Measurements from ENCODE around the gene DYNC2H1.

DYNC2H1 gene

GRCh38 chr11:103395612-103396011, 286.4 kb downstream of the DYNC2H1 start:
- no CpG with 5 or more reads among the region's 2 CpGs for WGBS (ENCODE audit: insufficient coverage, insufficient read length)
- Histone ChIP-seq H3K27me3 (ENCODE audit: control insufficient read depth, insufficient read depth, low read length) (no peaks in the 10 kb centered on the region), H3K27ac (ENCODE audit: low read length) (no peak overlapping the region), H3K36me3 (ENCODE audit: control insufficient read depth, insufficient read depth, low read length) (no peaks in the 10 kb centered on the region), H3K9me3 (ENCODE audit: control insufficient read depth, insufficient read depth, low read length) (no peaks in the 10 kb centered on the region), H3K4me3 (ENCODE audit: low read length) (no peak overlapping the region), H3K4me1 (ENCODE audit: control insufficient read depth, insufficient read depth, low read length) (no peaks in the 10 kb centered on the region)
- DNase-seq (ENCODE audit: low read depth, low spot score), result no peak

- Histone ChIP-seq H3K27ac (ENCODE audit: low read length) (no peak overlapping the region), H3K36me3 (ENCODE audit: control insufficient read depth, insufficient read depth, low read length) (no peaks in the 10 kb centered on the region), H3K9me3 (ENCODE audit: control insufficient read depth, insufficient read depth, low read length) (no peaks in the 10 kb centered on the region), H3K4me3 (ENCODE audit: low read length) (no peak overlapping the region), H3K27me3 (ENCODE audit: control insufficient read depth, insufficient read depth, low read length) (no peaks in the 10 kb centered on the region), H3K4me1 (ENCODE audit: control insufficient read depth, insufficient read depth, low read length) (no peaks in the 10 kb centered on the region)
- no CpG with 5 or more reads among the region's 2 CpGs for WGBS (ENCODE audit: insufficient coverage, insufficient read length)
- DNase-seq (ENCODE audit: low read depth, low spot score), result no peak
These were observed 287.0 kb downstream of the DYNC2H1 start for GRCh38 chr11:103396237-103396636.

- no peak for DNase-seq (ENCODE audit: low read depth, low spot score)
- H3K27me3 ChIP-seq (ENCODE audit: control insufficient read depth, insufficient read depth, low read length), result no peaks in the 10 kb centered on the region
- no peaks in the 10 kb centered on the region for H3K36me3 ChIP-seq (ENCODE audit: control insufficient read depth, insufficient read depth, low read length)
- no peaks in the 10 kb centered on the region for H3K4me1 ChIP-seq (ENCODE audit: control insufficient read depth, insufficient read depth, low read length)
- no peak overlapping the region for H3K4me3 ChIP-seq (ENCODE audit: low read length)
- H3K27ac ChIP-seq (ENCODE audit: low read length), result no peak overlapping the region
- no peaks in the 10 kb centered on the region for H3K9me3 ChIP-seq (ENCODE audit: control insufficient read depth, insufficient read depth, low read length)
- WGBS (ENCODE audit: insufficient coverage, insufficient read length), result no CpG with 5 or more reads among the region's 2 CpGs
These were observed 288.1 kb downstream of the DYNC2H1 start for GRCh38 chr11:103397369-103397768.

GRCh38 chr11:103398829-103399228, 289.6 kb downstream of the DYNC2H1 start:
- WGBS (ENCODE audit: insufficient coverage, insufficient read length), result no CpG with 5 or more reads among the region's 6 CpGs
- no peak for DNase-seq (ENCODE audit: low read depth, low spot score)

GRCh38 chr11:103406357-103406756, 297.1 kb downstream of the DYNC2H1 start:
- no peaks in the 10 kb centered on the region for H3K9me3 ChIP-seq (ENCODE audit: control insufficient read depth, insufficient read depth, low read length)
- WGBS (ENCODE audit: insufficient coverage, insufficient read length), result 42% methylated on average over 1 of the region's 3 CpGs
- H3K4me3 ChIP-seq (ENCODE audit: low read length), result no peak overlapping the region
- no peaks in the 10 kb centered on the region for H3K36me3 ChIP-seq (ENCODE audit: control insufficient read depth, insufficient read depth, low read length)
- H3K27me3 ChIP-seq (ENCODE audit: control insufficient read depth, insufficient read depth, low read length), result no peaks in the 10 kb centered on the region
- no peak overlapping the region for H3K27ac ChIP-seq (ENCODE audit: low read length)
- H3K4me1 ChIP-seq (ENCODE audit: control insufficient read depth, insufficient read depth, low read length), result no peaks in the 10 kb centered on the region
- DNase-seq (ENCODE audit: low read depth, low spot score), result no peak

More at GRCh38 chr11:103398829-103399228, 289.6 kb downstream of the DYNC2H1 start:
- no peaks in the 10 kb centered on the region for H3K27me3 ChIP-seq (ENCODE audit: control insufficient read depth, insufficient read depth, low read length)
- H3K36me3 ChIP-seq (ENCODE audit: control insufficient read depth, insufficient read depth, low read length), result no peaks in the 10 kb centered on the region
- no peak overlapping the region for H3K27ac ChIP-seq (ENCODE audit: low read length)
- H3K4me1 ChIP-seq (ENCODE audit: control insufficient read depth, insufficient read depth, low read length), result no peaks in the 10 kb centered on the region
- no peak overlapping the region for H3K4me3 ChIP-seq (ENCODE audit: low read length)
- no peaks in the 10 kb centered on the region for H3K9me3 ChIP-seq (ENCODE audit: control insufficient read depth, insufficient read depth, low read length)

- H3K4me1 ChIP-seq (ENCODE audit: control insufficient read depth, insufficient read depth, low read length), result no peaks in the 10 kb centered on the region
- no peaks in the 10 kb centered on the region for H3K9me3 ChIP-seq (ENCODE audit: control insufficient read depth, insufficient read depth, low read length)
- no peak for DNase-seq (ENCODE audit: low read depth, low spot score)
- H3K36me3 ChIP-seq (ENCODE audit: control insufficient read depth, insufficient read depth, low read length), result no peaks in the 10 kb centered on the region
- H3K27me3 ChIP-seq (ENCODE audit: control insufficient read depth, insufficient read depth, low read length), result no peaks in the 10 kb centered on the region
- H3K27ac ChIP-seq (ENCODE audit: low read length), result no peak overlapping the region
- WGBS (ENCODE audit: insufficient coverage, insufficient read length), result no CpG with 5 or more reads among the region's 2 CpGs
- no peak overlapping the region for H3K4me3 ChIP-seq (ENCODE audit: low read length)
These were observed 298.4 kb downstream of the DYNC2H1 start for GRCh38 chr11:103407641-103408040.

- H3K36me3 ChIP-seq (ENCODE audit: control insufficient read depth, insufficient read depth, low read length), result no peaks in the 10 kb centered on the region
- H3K4me1 ChIP-seq (ENCODE audit: control insufficient read depth, insufficient read depth, low read length), result no peaks in the 10 kb centered on the region
- whole genome bisulfite sequencing (ENCODE audit: insufficient coverage, insufficient read length), result no CpG with 5 or more reads among the region's 1 CpG
- no peaks in the 10 kb centered on the region for H3K27me3 ChIP-seq (ENCODE audit: control insufficient read depth, insufficient read depth, low read length)
- H3K27ac ChIP-seq (ENCODE audit: low read length), result no peak overlapping the region
- no peak for DNase-seq (ENCODE audit: low read depth, low spot score)
- no peak overlapping the region for H3K4me3 ChIP-seq (ENCODE audit: low read length)
- H3K9me3 ChIP-seq (ENCODE audit: control insufficient read depth, insufficient read depth, low read length), result no peaks in the 10 kb centered on the region
These were observed 304.2 kb downstream of the DYNC2H1 start for GRCh38 chr11:103413266-103413888.

- no peak for DNase-seq (ENCODE audit: low read depth, low spot score)
- H3K9me3 ChIP-seq (ENCODE audit: control insufficient read depth, insufficient read depth, low read length), result no peaks in the 10 kb centered on the region
These were observed 308.8 kb downstream of the DYNC2H1 start for GRCh38 chr11:103418014-103418413.

GRCh38 chr11:103420593-103420992, 311.4 kb downstream of the DYNC2H1 start:
- H3K9me3 ChIP-seq (ENCODE audit: control insufficient read depth, insufficient read depth, low read length), result no peaks in the 10 kb centered on the region
- no peak overlapping the region for H3K4me3 ChIP-seq (ENCODE audit: low read length)
- H3K4me1 ChIP-seq (ENCODE audit: control insufficient read depth, insufficient read depth, low read length), result no peaks in the 10 kb centered on the region
- no peak overlapping the region for H3K27ac ChIP-seq (ENCODE audit: low read length)
- H3K27me3 ChIP-seq (ENCODE audit: control insufficient read depth, insufficient read depth, low read length), result no peaks in the 10 kb centered on the region
- no peaks in the 10 kb centered on the region for H3K36me3 ChIP-seq (ENCODE audit: control insufficient read depth, insufficient read depth, low read length)
- no CpG with 5 or more reads among the region's 2 CpGs for WGBS (ENCODE audit: insufficient coverage, insufficient read length)
- no peak for DNase-seq (ENCODE audit: low read depth, low spot score)

More at GRCh38 chr11:103418014-103418413, 308.8 kb downstream of the DYNC2H1 start:
- Histone ChIP-seq H3K4me3 (ENCODE audit: low read length) (no peak overlapping the region), H3K27ac (ENCODE audit: low read length) (no peak overlapping the region), H3K4me1 (ENCODE audit: control insufficient read depth, insufficient read depth, low read length) (no peaks in the 10 kb centered on the region), H3K36me3 (ENCODE audit: control insufficient read depth, insufficient read depth, low read length) (no peaks in the 10 kb centered on the region), H3K27me3 (ENCODE audit: control insufficient read depth, insufficient read depth, low read length) (no peaks in the 10 kb centered on the region)

- no CpG with 5 or more reads among the region's 6 CpGs for whole genome bisulfite sequencing (ENCODE audit: insufficient coverage, insufficient read length)
- Histone ChIP-seq H3K9me3 (ENCODE audit: control insufficient read depth, insufficient read depth, low read length) (no peaks in the 10 kb centered on the region), H3K36me3 (ENCODE audit: control insufficient read depth, insufficient read depth, low read length) (no peaks in the 10 kb centered on the region), H3K4me1 (ENCODE audit: control insufficient read depth, insufficient read depth, low read length) (no peaks in the 10 kb centered on the region), H3K27ac (ENCODE audit: low read length) (no peak overlapping the region), H3K4me3 (ENCODE audit: low read length) (no peak overlapping the region), H3K27me3 (ENCODE audit: control insufficient read depth, insufficient read depth, low read length) (no peaks in the 10 kb centered on the region)
- DNase-seq (ENCODE audit: low read depth, low spot score), result no peak
These were observed 324.3 kb downstream of the DYNC2H1 start for GRCh38 chr11:103433386-103434072.

- DNase-seq (ENCODE audit: low read depth, low spot score), result no peak
- no peaks in the 10 kb centered on the region for H3K9me3 ChIP-seq (ENCODE audit: control insufficient read depth, insufficient read depth, low read length)
- WGBS (ENCODE audit: insufficient coverage, insufficient read length), result no CpG with 5 or more reads among the region's 1 CpG
- H3K36me3 ChIP-seq (ENCODE audit: control insufficient read depth, insufficient read depth, low read length), result no peaks in the 10 kb centered on the region
- no peak overlapping the region for H3K27ac ChIP-seq (ENCODE audit: low read length)
- no peaks in the 10 kb centered on the region for H3K4me1 ChIP-seq (ENCODE audit: control insufficient read depth, insufficient read depth, low read length)
- no peaks in the 10 kb centered on the region for H3K27me3 ChIP-seq (ENCODE audit: control insufficient read depth, insufficient read depth, low read length)
- no peak overlapping the region for H3K4me3 ChIP-seq (ENCODE audit: low read length)
These were observed 324.8 kb downstream of the DYNC2H1 start for GRCh38 chr11:103434073-103434411.

All from iPS DF 6.9 (cell line).